ENCODE data around the gene NOS1AP.

GRCh38 chr1:162036163-162036562, 33.3 kb upstream of the NOS1AP start:
- no peak for TF ChIP-seq CTCF (IDR thresholded peaks at IDR 0.05; ENCODE audit: low read length)
- no peak for TF ChIP-seq EZH2phosphoT487 (IDR thresholded peaks at IDR 0.05; ENCODE audit: low read length)
- no peak for TF ChIP-seq EZH2 (optimal IDR thresholded peaks at IDR 0.05; ENCODE audit: low read depth, low read length)
